ENCODE data around the gene AMOTL1. TPM values are rescaled to one million over a fixed set of nuclear protein-coding genes. Genes with fewer than 3 reads are reported as not detected.

The AMOTL1 gene
- polyA plus RNA-seq, 1 of the 3 experiments (the other 2 are of a cell fraction): 10.7 TPM

GRCh38 chr11:94879006-94879405 is 110.8 kb downstream of the AMOTL1 start (continued):
- TF ChIP-seq FOSL2 (IDR thresholded peaks at IDR 0.05; ENCODE audit: borderline replicate concordance, low read depth) (no peak), MEF2A (IDR thresholded peaks at IDR 0.05; ENCODE audit: borderline replicate concordance, low read depth) (no peak), TEAD4 (IDR thresholded peaks at IDR 0.05; ENCODE audit: borderline replicate concordance, insufficient read depth) (no peak), NRF1 (IDR thresholded peaks at IDR 0.05; ENCODE audit: low read depth, low read length) (no peak), GATA2 (CRISPR knock-in tag; IDR thresholded peaks at IDR 0.05) (no peak)

- CTCF ChIA-PET: interaction anchor here (1.5 to 2.0 kb wide), 2 partner anchors 17 to 257 kb away, joined by 5 to 7 read pairs; no protein-coding TSS in a partner anchor
- Histone ChIP-seq H3K36me3 (replicated peaks in 1 of 2; ENCODE audit: control insufficient read depth in 1 of 2, insufficient read depth in 2 of 2, low read length in 1 of 2) (peaks cover 23 to 51% of the 10 kb centered on the region in 2 experiments), H3K27ac (ENCODE audit: low read depth in 2 of 2, low read length in 1 of 2) (no peak overlapping the region)
Observed at GRCh38 chr11:94880216-94880615, 112.1 kb downstream of the AMOTL1 start.

GRCh38 chr11:94882931-94883330 is 114.8 kb downstream of the AMOTL1 start:
- TF ChIP-seq FOXM1 (IDR thresholded peaks at IDR 0.05; ENCODE audit: low read depth) (no peak), NFIC (IDR thresholded peaks at IDR 0.05; ENCODE audit: borderline replicate concordance) (no peak), CHD2 (IDR thresholded peaks at IDR 0.05; ENCODE audit: low read length, partially characterized antibody) (no peak), EZH2phosphoT487 (IDR thresholded peaks at IDR 0.05; ENCODE audit: borderline replicate concordance, low read depth) (no peak), GATA2 (CRISPR knock-in tag; IDR thresholded peaks at IDR 0.05) (no peak), GABPA (IDR thresholded peaks at IDR 0.05; ENCODE audit: low read depth) (no peak), RFX5 (IDR thresholded peaks at IDR 0.05; ENCODE audit: low read length) (no peak), EP300 (IDR thresholded peaks at IDR 0.05; ENCODE audit: borderline replicate concordance in 1 of 2, low read depth in 1 of 2, low read length in 1 of 2) (no peak), JUND (IDR thresholded peaks at IDR 0.05) (no peak), RAD21 (IDR thresholded peaks at IDR 0.05; ENCODE audit: low read length) (no peak), RCOR1 (IDR thresholded peaks at IDR 0.05; ENCODE audit: low read length) (no peak)
- TF ChIP-seq, protein P1, sequence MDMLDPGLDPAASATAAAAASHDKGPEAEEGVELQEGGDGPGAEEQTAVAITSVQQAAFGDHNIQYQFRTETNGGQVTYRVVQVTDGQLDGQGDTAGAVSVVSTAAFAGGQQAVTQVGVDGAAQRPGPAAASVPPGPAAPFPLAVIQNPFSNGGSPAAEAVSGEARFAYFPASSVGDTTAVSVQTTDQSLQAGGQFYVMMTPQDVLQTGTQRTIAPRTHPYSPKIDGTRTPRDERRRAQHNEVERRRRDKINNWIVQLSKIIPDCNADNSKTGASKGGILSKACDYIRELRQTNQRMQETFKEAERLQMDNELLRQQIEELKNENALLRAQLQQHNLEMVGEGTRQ (IDR thresholded peaks at IDR 0.05; ENCODE audit: borderline replicate concordance, low read depth, low read length): no peak
- TF ChIP-seq, protein P2, sequence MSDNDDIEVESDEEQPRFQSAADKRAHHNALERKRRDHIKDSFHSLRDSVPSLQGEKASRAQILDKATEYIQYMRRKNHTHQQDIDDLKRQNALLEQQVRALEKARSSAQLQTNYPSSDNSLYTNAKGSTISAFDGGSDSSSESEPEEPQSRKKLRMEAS (IDR thresholded peaks at IDR 0.05; ENCODE audit: low read depth): no peak
- TF ChIP-seq, protein P3, sequence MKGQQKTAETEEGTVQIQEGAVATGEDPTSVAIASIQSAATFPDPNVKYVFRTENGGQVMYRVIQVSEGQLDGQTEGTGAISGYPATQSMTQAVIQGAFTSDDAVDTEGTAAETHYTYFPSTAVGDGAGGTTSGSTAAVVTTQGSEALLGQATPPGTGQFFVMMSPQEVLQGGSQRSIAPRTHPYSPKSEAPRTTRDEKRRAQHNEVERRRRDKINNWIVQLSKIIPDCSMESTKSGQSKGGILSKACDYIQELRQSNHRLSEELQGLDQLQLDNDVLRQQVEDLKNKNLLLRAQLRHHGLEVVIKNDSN (IDR thresholded peaks at IDR 0.05; ENCODE audit: borderline replicate concordance, low read depth): no peak
- no peaks in the 10 kb centered on the region for H3K4me1 ChIP-seq (ENCODE audit: control insufficient read depth in 1 of 2, insufficient read depth in 2 of 2, low read depth in 1 of 2, low read length in 1 of 2)
- no peak overlapping the region for H3K4me3 ChIP-seq (ENCODE audit: low read depth in 2 of 2, low read length in 1 of 2)
- no peak for DNase-seq
- no peaks in the 10 kb centered on the region for H4K20me1 ChIP-seq (ENCODE audit: insufficient read depth)
- H3F3A ChIP-seq (replicated peaks; ENCODE audit: insufficient read depth): no peaks in the 10 kb centered on the region
- no peak overlapping the region; a peak in 1 of 4 replicates for H3K27ac ChIP-seq (ENCODE audit: low read depth in 2 of 2, low read length in 1 of 2)
- peaks cover 25 to 37% of the 10 kb centered on the region in 2 experiments for H3K36me3 ChIP-seq (replicated peaks in 1 of 2; ENCODE audit: control insufficient read depth in 1 of 2, insufficient read depth in 2 of 2, low read length in 1 of 2)
- ChIA-PET POLR2A (no interaction called here), CTCF (interaction anchor here (2.1 kb wide), 1 partner anchor 14 kb away, joined by 9 read pairs; no protein-coding TSS in a partner anchor)
- H3K9me3 ChIP-seq: no peaks in the 10 kb centered on the region
- no peak overlapping the region for H2AFZ ChIP-seq (ENCODE audit: low read depth)
- H3K9me2 ChIP-seq: no peaks in the 10 kb centered on the region
- no peak overlapping the region for H3K4me2 ChIP-seq
- no peaks in the 10 kb centered on the region for H3K79me2 ChIP-seq (ENCODE audit: insufficient read depth)
- no peak overlapping the region for H3K9ac ChIP-seq
- 100% methylated on average over 1 of the region's 2 CpGs for WGBS (ENCODE audit: low lambda C conversion rate)
- no peaks in the 10 kb centered on the region for H3K27me3 ChIP-seq (ENCODE audit: insufficient read depth)

More at GRCh38 chr11:94880216-94880615, 112.1 kb downstream of the AMOTL1 start:
- H3F3A ChIP-seq (replicated peaks; ENCODE audit: insufficient read depth): peaks cover 4% of the 10 kb centered on the region
- H4K20me1 ChIP-seq (ENCODE audit: insufficient read depth): no peaks in the 10 kb centered on the region
- no peaks in the 10 kb centered on the region for H3K27me3 ChIP-seq (ENCODE audit: insufficient read depth)
- no peaks in the 10 kb centered on the region for H3K9me3 ChIP-seq
- H3K9me2 ChIP-seq: no peaks in the 10 kb centered on the region
- H3K9ac ChIP-seq: no peak overlapping the region
- no peak for DNase-seq
- no peak overlapping the region for H3K4me2 ChIP-seq
- 96% methylated on average over 4 of the region's 4 CpGs for WGBS (ENCODE audit: low lambda C conversion rate)
- POLR2A ChIA-PET: no interaction called here
- no peaks in the 10 kb centered on the region for H3K79me2 ChIP-seq (ENCODE audit: insufficient read depth)
- no peak overlapping the region for H3K4me3 ChIP-seq (ENCODE audit: low read depth in 2 of 2, low read length in 1 of 2)
- H3K4me1 ChIP-seq (ENCODE audit: control insufficient read depth in 1 of 2, insufficient read depth in 2 of 2, low read depth in 1 of 2, low read length in 1 of 2): peaks cover 12 to 17% of the 10 kb centered on the region in 2 experiments; a peak in 3 of 4 replicates
- H2AFZ ChIP-seq (ENCODE audit: low read depth): no peak overlapping the region
- TF ChIP-seq FOSL2 (IDR thresholded peaks at IDR 0.05; ENCODE audit: borderline replicate concordance, low read depth): peak; percentile 14; the same call in 1 of the 2 replicates
- TF ChIP-seq SIN3A (IDR thresholded peaks at IDR 0.05; ENCODE audit: borderline replicate concordance, low read depth, low read length): no peak
